Muscle of leg (tissue), 11 donors: Measurements from ENCODE around the gene UBE2V1. TPM values are rescaled to one million over a fixed set of nuclear protein-coding genes. Genes with fewer than 3 reads are reported as not detected.
"Not testable (repeated sequence)": the region's sequence is repeated elsewhere in the genome, so short reads cannot be mapped to it uniquely, and the experiment has no call there.

ENCODE experiments used
- DNase-seq: peaks from one replicate; pipeline ENCODE4 v3.0.0; 2013
- H3K27ac ChIP-seq: one replicate; pipeline ENCODE4 v1.5.1; 2013; ENCODE audit warnings: mild to moderate bottlenecking, low read length, control low read depth
- H3K27me3 ChIP-seq: one replicate; pipeline ENCODE4 v1.6.1; 2013; ENCODE audit warnings: low read length; ENCODE audit not compliant: control insufficient read depth, insufficient read depth
- H3K36me3 ChIP-seq: one replicate; pipeline ENCODE4 v1.6.1; 2013; ENCODE audit warnings: low read length; ENCODE audit not compliant: control insufficient read depth, insufficient read depth
- H3K4me1 ChIP-seq: one replicate; pipeline ENCODE4 v1.6.1; 2013; ENCODE audit warnings: low read length; ENCODE audit not compliant: control insufficient read depth, insufficient read depth
- H3K4me3 ChIP-seq: one replicate; pipeline ENCODE4 v1.5.1; 2013; ENCODE audit warnings: low read length, control low read depth
- H3K9me3 ChIP-seq: replicated peaks from 2 replicates; pipeline ENCODE4 v1.6.1; 2013; ENCODE audit warnings: low read depth, low read length; ENCODE audit not compliant: control insufficient read depth
- WGBS: methylation state at CpG from one replicate; pipeline ENCODE4 v1.1.5; 2013; ENCODE audit warnings: missing lambda C conversion rate; ENCODE audit not compliant: insufficient coverage; 5-methylcytosine and 5-hydroxymethylcytosine counted together
- polyA plus RNA-seq, 8 donors: library from polyadenylated mRNA; unstranded; fragments of 120-200 nt; gene quantifications; one replicate each; pipeline versions ENCODE4 v1.2.1 to v1.2.3, GENCODE V29; 2013; ENCODE audit warnings: inconsistent platforms in 1 of 8, low replicate concordance in 1 of 8; ENCODE audit not compliant: insufficient read length in 8 of 8, insufficient read depth in 1 of 8
- total RNA-seq: library from RNA; stranded (reverse); fragments of 120-200 nt; gene quantifications from one replicate; pipeline ENCODE4 v1.2.4, GENCODE V29; 2013

Gene UBE2V1
- total and polyA plus RNA-seq, 9 donors, result 43.3 to 131 (median 113) TPM

GRCh38 chr20:50138479-50139393, 25.8 kb upstream of the UBE2V1 start:
- H3K9me3 ChIP-seq, result no peaks in the 10 kb centered on the region
- H3K27ac ChIP-seq, result no peak overlapping the region
- 71% methylated on average over 24 of the region's 29 CpGs for WGBS
- peaks cover 52% of the 10 kb centered on the region for H3K36me3 ChIP-seq
- no peak overlapping the region for H3K4me3 ChIP-seq
- no peaks in the 10 kb centered on the region for H3K27me3 ChIP-seq
- DNase-seq, result peak; percentile 40
- H3K4me1 ChIP-seq, result peaks cover 6% of the 10 kb centered on the region

- Histone ChIP-seq H3K9me3 (no peaks in the 10 kb centered on the region), H3K27me3 (no peaks in the 10 kb centered on the region), H3K4me1 (peaks cover 9% of the 10 kb centered on the region), H3K4me3 (no peak overlapping the region), H3K27ac (no peak overlapping the region), H3K36me3 (peaks cover 48% of the 10 kb centered on the region)
- no peak for DNase-seq
- no CpG with 5 or more reads among the region's 5 CpGs for WGBS
These were observed 25.1 kb upstream of the UBE2V1 start for GRCh38 chr20:50138120-50138478.

- H3K4me1 ChIP-seq, result peaks cover 11% of the 10 kb centered on the region
- peaks cover 44% of the 10 kb centered on the region for H3K36me3 ChIP-seq
- H3K27ac ChIP-seq, H3K27me3 ChIP-seq, H3K4me3 ChIP-seq, DNase-seq, H3K9me3 ChIP-seq: not testable (repeated sequence)
- WGBS, result no CpG with 5 or more reads among the region's 13 CpGs
These were observed 24.8 kb upstream of the UBE2V1 start for GRCh38 chr20:50137702-50138101.

- no peaks in the 10 kb centered on the region for H3K27me3 ChIP-seq
- WGBS, result 89% methylated on average over 6 of the region's 15 CpGs
- H3K4me3 ChIP-seq, result no peak overlapping the region
- H3K4me1 ChIP-seq, result peaks cover 11% of the 10 kb centered on the region
- H3K27ac ChIP-seq, result no peak overlapping the region
- H3K9me3 ChIP-seq, result no peaks in the 10 kb centered on the region
- H3K36me3 ChIP-seq, result peaks cover 42% of the 10 kb centered on the region
- no peak for DNase-seq
These were observed 24.1 kb upstream of the UBE2V1 start for GRCh38 chr20:50136822-50137599.

- H3K27me3 ChIP-seq, DNase-seq, H3K27ac ChIP-seq, H3K9me3 ChIP-seq, H3K4me3 ChIP-seq: not testable (repeated sequence)
- Histone ChIP-seq H3K36me3 (peaks cover 39% of the 10 kb centered on the region), H3K4me1 (peaks cover 11% of the 10 kb centered on the region)
- WGBS, result no CpG with 5 or more reads among the region's 7 CpGs
These were observed 22.2 kb upstream of the UBE2V1 start for GRCh38 chr20:50135157-50135556.

- Histone ChIP-seq H3K27ac (no peak overlapping the region), H3K36me3 (peaks cover 49% of the 10 kb centered on the region), H3K4me1 (peaks cover 12% of the 10 kb centered on the region)
These were observed 20.7 kb upstream of the UBE2V1 start for GRCh38 chr20:50133474-50134217.

GRCh38 chr20:50133041-50133440, 20.1 kb upstream of the UBE2V1 start:
- Histone ChIP-seq H3K9me3 (no peaks in the 10 kb centered on the region), H3K36me3 (peaks cover 51% of the 10 kb centered on the region), H3K4me3 (no peak overlapping the region), H3K27ac (no peak overlapping the region), H3K4me1 (peaks cover 16% of the 10 kb centered on the region), H3K27me3 (no peaks in the 10 kb centered on the region)
- DNase-seq, result no peak
- WGBS, result 88% methylated on average over 6 of the region's 6 CpGs

More at GRCh38 chr20:50133474-50134217, 20.7 kb upstream of the UBE2V1 start:
- Histone ChIP-seq H3K27me3 (no peaks in the 10 kb centered on the region), H3K9me3 (no peaks in the 10 kb centered on the region), H3K4me3 (no peak overlapping the region)
- no peak for DNase-seq
- WGBS, result 90% methylated on average over 3 of the region's 9 CpGs

- Histone ChIP-seq H3K27me3 (no peaks in the 10 kb centered on the region), H3K4me1 (peaks cover 16% of the 10 kb centered on the region), H3K4me3 (no peak overlapping the region), H3K36me3 (peaks cover 65% of the 10 kb centered on the region), H3K27ac (no peak overlapping the region), H3K9me3 (no peaks in the 10 kb centered on the region)
- WGBS, result 80% methylated on average over 2 of the region's 4 CpGs
- DNase-seq, result no peak
These were observed 18.0 kb upstream of the UBE2V1 start for GRCh38 chr20:50130995-50131394.

- no peak overlapping the region for H3K4me3 ChIP-seq
- peaks cover 16% of the 10 kb centered on the region for H3K4me1 ChIP-seq
- H3K27me3 ChIP-seq, result no peaks in the 10 kb centered on the region
- no peak overlapping the region for H3K27ac ChIP-seq
- H3K9me3 ChIP-seq, result no peaks in the 10 kb centered on the region
- DNase-seq, result no peak
- no CpG with 5 or more reads among the region's 1 CpG for WGBS
- peaks cover 66% of the 10 kb centered on the region for H3K36me3 ChIP-seq
These were observed 17.4 kb upstream of the UBE2V1 start for GRCh38 chr20:50130356-50130723.
